Left colon (tissue), 2 donors: ENCODE measurements around the gene CWF19L2. TPM values are rescaled to one million over a fixed set of nuclear protein-coding genes. Genes with fewer than 3 reads are reported as not detected.
"Not testable (repeated sequence)": the region's sequence is repeated elsewhere in the genome, so short reads cannot be mapped to it uniquely, and the experiment has no call there.

ENCODE experiments used
- ATAC-seq: fragments of 200-7000 bp; cut with Tn5 transposase; one replicate; pipeline ENCODE4 v1.9.1; 2020; ENCODE audit warnings: mild to moderate bottlenecking, moderate library complexity
- DNase-seq, 2 donors: peaks; one replicate each; pipeline ENCODE4 v3.0.0-alpha.2; 2020
- intact Hi-C, 2 donors: fragments of 100-400 bp; cut with DNase I in 1 of 2; cut with micrococcal nuclease in 1 of 2; formaldehyde crosslinking; loops; one replicate each; pipeline versions ENCODE4 v1.11.2 to v1.14.0; 2022; cut with DNase I, micrococcal nuclease
- total RNA-seq, 2 donors: library from RNA; stranded (reverse); fragmentation: NEBNext Ultra II Directional; extraction: Animal tissue kit (Norgen Biotek cat#: 25700); gene quantifications; one replicate each; pipeline ENCODE4 v1.2.1, GENCODE V29; 2021
- donor health status: DM: no; HTN: no; CAD: no.
- donor health status: DM: yes; HTN: yes; CAD: no.

Gene CWF19L2
- total RNA-seq, 2 donors from 2014 or later = 9.4 to 10.6 TPM

- no peak for DNase-seq
- ATAC-seq = no peak
- intact Hi-C loops = no loop called here
These were observed 10.7 kb downstream of the CWF19L2 start for GRCh38 chr11:107446822-107447431.

- intact Hi-C loops = no loop called here
- DNase-seq = no peak
- ATAC-seq = no peak
These were observed 14.9 kb downstream of the CWF19L2 start for GRCh38 chr11:107442715-107443215.

GRCh38 chr11:107439586-107440167, 17.9 kb downstream of the CWF19L2 start:
- no peak for DNase-seq
- no peak for ATAC-seq
- intact Hi-C loops = no loop called here

- DNase-seq (no peak), ATAC-seq (no peak)
- intact Hi-C loops = no loop called here
These were observed 19.5 kb downstream of the CWF19L2 start for GRCh38 chr11:107438148-107438547.

- no peak for ATAC-seq
- intact Hi-C loops = no loop called here
- DNase-seq = no peak
These were observed 27.1 kb downstream of the CWF19L2 start for GRCh38 chr11:107430525-107430924.

GRCh38 chr11:107427569-107428180, 29.9 kb downstream of the CWF19L2 start:
- peak; percentile 60 for ATAC-seq
- intact Hi-C loops = no loop called here
- no peak for DNase-seq

- intact Hi-C loops = no loop called here
- ATAC-seq (no peak), DNase-seq (no peak)
These were observed 44.3 kb downstream of the CWF19L2 start for GRCh38 chr11:107413352-107413751.

GRCh38 chr11:107408762-107409211, 48.8 kb downstream of the CWF19L2 start:
- no peak for DNase-seq

GRCh38 chr11:107405260-107405659, 52.4 kb downstream of the CWF19L2 start:
- no peak for DNase-seq
- ATAC-seq = no peak
- intact Hi-C loops = no loop called here

More at GRCh38 chr11:107408762-107409211, 48.8 kb downstream of the CWF19L2 start:
- ATAC-seq = peak; percentile 65
- intact Hi-C loops = no loop called here

- ATAC-seq, intact Hi-C loops, DNase-seq: not testable (repeated sequence)
These were observed 56.5 kb downstream of the CWF19L2 start for GRCh38 chr11:107401131-107401530.

- intact Hi-C loops = no loop called here
- ATAC-seq = peak; percentile 28
These were observed 60.3 kb downstream of the CWF19L2 start for GRCh38 chr11:107397357-107397756.

GRCh38 chr11:107392611-107393010, 65.0 kb downstream of the CWF19L2 start:
- DNase-seq (no peak), ATAC-seq (no peak)
- intact Hi-C loops = no loop called here

More at GRCh38 chr11:107397357-107397756, 60.3 kb downstream of the CWF19L2 start:
- peak in 1 of 2 donors; percentile 8 for DNase-seq

GRCh38 chr11:107390701-107391100, 66.9 kb downstream of the CWF19L2 start:
- DNase-seq, intact Hi-C loops, ATAC-seq: not testable (repeated sequence)

- intact Hi-C loops = no loop called here
- no peak for ATAC-seq
- DNase-seq = no peak
These were observed 70.0 kb downstream of the CWF19L2 start for GRCh38 chr11:107387666-107388065.

GRCh38 chr11:107385361-107385981, 72.2 kb downstream of the CWF19L2 start:
- DNase-seq (no peak), ATAC-seq (no peak)
- intact Hi-C loops = no loop called here

- no peak for DNase-seq
- intact Hi-C loops = no loop called here
- ATAC-seq = no peak
These were observed 73.3 kb downstream of the CWF19L2 start for GRCh38 chr11:107384144-107384852.

- ATAC-seq (no peak), DNase-seq (no peak)
- intact Hi-C loops = no loop called here
These were observed 85.2 kb downstream of the CWF19L2 start for GRCh38 chr11:107372439-107372838.

- ATAC-seq (no peak), DNase-seq (no peak)
- intact Hi-C loops = no loop called here
These were observed 87.2 kb downstream of the CWF19L2 start for GRCh38 chr11:107370390-107370789.

- intact Hi-C loops = no loop called here
- ATAC-seq (no peak), DNase-seq (no peak)
These were observed 97.9 kb downstream of the CWF19L2 start for GRCh38 chr11:107359701-107360100.
